ENCODE measurements around the gene MED15.

DNA sequence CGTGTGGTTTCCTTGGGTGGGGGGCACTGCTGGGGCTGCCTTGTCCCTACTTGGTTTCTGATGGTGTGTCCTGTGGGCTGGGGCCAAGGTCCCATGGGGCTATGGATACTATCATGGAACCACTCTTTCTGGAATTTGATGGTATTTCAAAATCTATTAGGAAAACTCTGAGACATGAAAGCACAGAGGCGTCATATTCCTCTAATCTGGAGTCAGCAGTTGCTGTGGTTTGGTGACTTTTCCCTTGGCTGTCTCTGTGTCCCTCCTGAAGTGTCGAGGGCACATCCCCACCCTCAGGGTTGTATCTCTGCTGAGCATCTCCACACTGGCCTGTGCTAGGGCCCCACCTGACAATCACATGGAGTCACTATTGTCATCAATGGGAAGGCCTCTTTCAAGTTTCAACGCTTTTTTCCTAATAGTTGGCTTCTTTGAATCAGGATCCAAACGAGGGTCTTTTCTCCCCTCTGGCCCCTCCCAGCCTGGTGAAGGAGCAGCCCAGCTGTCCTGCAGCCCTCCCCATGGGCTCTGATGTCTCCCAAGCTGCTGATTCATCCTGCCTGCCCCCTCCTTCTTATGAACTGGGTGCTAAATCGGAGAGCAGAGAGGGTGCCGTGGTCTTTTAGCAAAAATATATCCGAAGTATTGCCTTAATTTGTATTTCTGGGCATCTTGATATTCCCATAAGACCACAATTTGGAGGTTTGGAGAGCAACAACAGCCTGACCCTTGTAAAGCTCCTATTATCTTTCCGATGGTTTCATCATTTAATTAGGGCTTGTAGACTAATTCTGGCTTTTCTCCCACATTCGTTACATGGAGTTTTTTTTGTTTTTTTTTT is 38.5 kb downstream of the MED15 start:
- no peak for TF ChIP-seq EZH2phosphoT487 (IDR thresholded peaks at IDR 0.05; ENCODE audit: unreplicated experiment)
- TF ChIP-seq, protein P1, sequence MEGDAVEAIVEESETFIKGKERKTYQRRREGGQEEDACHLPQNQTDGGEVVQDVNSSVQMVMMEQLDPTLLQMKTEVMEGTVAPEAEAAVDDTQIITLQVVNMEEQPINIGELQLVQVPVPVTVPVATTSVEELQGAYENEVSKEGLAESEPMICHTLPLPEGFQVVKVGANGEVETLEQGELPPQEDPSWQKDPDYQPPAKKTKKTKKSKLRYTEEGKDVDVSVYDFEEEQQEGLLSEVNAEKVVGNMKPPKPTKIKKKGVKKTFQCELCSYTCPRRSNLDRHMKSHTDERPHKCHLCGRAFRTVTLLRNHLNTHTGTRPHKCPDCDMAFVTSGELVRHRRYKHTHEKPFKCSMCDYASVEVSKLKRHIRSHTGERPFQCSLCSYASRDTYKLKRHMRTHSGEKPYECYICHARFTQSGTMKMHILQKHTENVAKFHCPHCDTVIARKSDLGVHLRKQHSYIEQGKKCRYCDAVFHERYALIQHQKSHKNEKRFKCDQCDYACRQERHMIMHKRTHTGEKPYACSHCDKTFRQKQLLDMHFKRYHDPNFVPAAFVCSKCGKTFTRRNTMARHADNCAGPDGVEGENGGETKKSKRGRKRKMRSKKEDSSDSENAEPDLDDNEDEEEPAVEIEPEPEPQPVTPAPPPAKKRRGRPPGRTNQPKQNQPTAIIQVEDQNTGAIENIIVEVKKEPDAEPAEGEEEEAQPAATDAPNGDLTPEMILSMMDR (conservative IDR thresholded peaks at IDR 0.05; ENCODE audit: low read depth in 2 of 2), result no peak
- no peak for TF ChIP-seq EZH2 (IDR thresholded peaks at IDR 0.05; ENCODE audit: low read depth, unreplicated experiment)
- TF ChIP-seq, protein P2, sequence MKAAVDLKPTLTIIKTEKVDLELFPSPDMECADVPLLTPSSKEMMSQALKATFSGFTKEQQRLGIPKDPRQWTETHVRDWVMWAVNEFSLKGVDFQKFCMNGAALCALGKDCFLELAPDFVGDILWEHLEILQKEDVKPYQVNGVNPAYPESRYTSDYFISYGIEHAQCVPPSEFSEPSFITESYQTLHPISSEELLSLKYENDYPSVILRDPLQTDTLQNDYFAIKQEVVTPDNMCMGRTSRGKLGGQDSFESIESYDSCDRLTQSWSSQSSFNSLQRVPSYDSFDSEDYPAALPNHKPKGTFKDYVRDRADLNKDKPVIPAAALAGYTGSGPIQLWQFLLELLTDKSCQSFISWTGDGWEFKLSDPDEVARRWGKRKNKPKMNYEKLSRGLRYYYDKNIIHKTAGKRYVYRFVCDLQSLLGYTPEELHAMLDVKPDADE (IDR thresholded peaks at IDR 0.05), result no peak
- no peak for TF ChIP-seq STAT1 (IDR thresholded peaks at IDR 0.05; ENCODE audit: unreplicated experiment)
- TF ChIP-seq CREB1 (CRISPR knock-in tag; IDR thresholded peaks at IDR 0.05; ENCODE audit: low read depth), result no peak
- TF ChIP-seq POLR2AphosphoS5 (IDR thresholded peaks at IDR 0.05; ENCODE audit: low read depth), result no peak
- TF ChIP-seq REST (IDR thresholded peaks at IDR 0.05; ENCODE audit: unreplicated experiment), result no peak
- no peak for TF ChIP-seq JUNB (IDR thresholded peaks at IDR 0.05; ENCODE audit: unreplicated experiment)
- no peak for TF ChIP-seq ZNF331 (CRISPR knock-in tag; IDR thresholded peaks at IDR 0.05; ENCODE audit: low read depth)
- no peak for TF ChIP-seq NANOG (IDR thresholded peaks at IDR 0.05; ENCODE audit: borderline replicate concordance)
- no peak for TF ChIP-seq ZNF114 (CRISPR knock-in tag; IDR thresholded peaks at IDR 0.05)
